Activated naive CD8-positive, alpha-beta T cell treated with anti-CD3 and anti-CD28 coated beads, Interleukin-2, amount 50 U/mL, for 16 hours (primary cell): Measurements from ENCODE around the gene ADRM1.

ENCODE experiments used
- DNase-seq: peaks from one replicate; pipeline ENCODE4 v3.0.0-alpha.2; 2020; ENCODE audit warnings: low read depth, low spot score

ADRM1 gene, protein sequence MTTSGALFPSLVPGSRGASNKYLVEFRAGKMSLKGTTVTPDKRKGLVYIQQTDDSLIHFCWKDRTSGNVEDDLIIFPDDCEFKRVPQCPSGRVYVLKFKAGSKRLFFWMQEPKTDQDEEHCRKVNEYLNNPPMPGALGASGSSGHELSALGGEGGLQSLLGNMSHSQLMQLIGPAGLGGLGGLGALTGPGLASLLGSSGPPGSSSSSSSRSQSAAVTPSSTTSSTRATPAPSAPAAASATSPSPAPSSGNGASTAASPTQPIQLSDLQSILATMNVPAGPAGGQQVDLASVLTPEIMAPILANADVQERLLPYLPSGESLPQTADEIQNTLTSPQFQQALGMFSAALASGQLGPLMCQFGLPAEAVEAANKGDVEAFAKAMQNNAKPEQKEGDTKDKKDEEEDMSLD

DNA sequence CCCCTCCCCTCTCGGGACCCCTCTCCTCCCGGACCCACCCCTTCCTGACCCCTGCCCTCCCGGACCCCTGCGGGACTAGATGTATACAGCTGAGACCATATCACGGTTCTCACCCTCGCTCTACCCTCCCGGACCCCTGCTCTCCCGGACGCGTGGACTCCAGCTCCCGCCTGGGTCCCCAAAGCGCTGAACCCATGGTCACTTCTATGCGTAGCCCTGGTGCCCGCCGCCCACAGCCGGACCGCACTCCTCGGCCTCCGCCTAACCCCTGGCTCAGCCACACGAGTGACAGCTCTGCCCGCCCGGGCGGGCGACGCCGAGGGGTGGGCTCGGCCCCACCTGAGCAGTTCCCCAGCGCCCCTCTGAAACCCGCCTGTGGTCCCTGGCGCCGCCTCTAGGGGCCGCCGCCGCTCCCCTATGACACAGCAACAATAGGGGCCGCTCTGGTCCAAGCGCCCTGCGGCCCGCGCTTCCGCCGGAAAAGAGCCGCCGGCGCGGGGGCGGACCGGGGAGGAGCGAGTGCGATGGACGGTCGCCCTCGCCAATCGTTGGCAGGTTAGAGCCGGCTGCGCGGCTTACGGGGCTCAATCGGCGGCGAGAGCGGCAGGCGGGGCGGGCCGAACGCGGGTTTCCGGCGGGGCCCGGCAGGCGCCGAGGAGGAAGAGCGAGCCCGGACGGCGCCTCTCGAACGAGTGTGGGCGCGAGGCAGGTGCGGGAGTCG, at the start of gene ADRM1:
TSS of gene ADRM1 (plus strand) at position 657 of the 721 bp plus-strand sequence. CDS start 572 bp downstream, outside the sequence.
- DNase-seq = peak; percentile 88

DNA sequence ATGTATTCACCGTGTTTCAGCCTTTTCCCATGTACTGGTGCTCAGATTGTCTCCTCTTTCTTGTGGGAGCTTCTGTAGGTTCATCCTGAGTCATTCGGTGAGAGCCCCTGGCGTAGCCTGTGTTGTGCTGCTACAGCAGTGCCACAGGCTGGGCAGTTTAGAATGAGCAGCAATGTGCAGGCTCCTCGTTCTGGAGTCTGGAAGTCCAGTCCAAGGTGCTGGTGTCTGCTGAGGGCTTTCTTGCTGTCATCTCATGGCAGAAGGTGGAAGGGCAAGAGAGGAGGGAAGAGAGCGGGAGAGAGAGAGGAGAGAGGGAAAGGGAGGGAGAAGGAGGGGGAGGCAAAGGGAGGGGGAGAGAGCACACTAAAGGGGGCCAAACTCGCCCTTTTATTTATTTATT, 49.4 kb upstream of the ADRM1 start:
- no peak for DNase-seq

DNA sequence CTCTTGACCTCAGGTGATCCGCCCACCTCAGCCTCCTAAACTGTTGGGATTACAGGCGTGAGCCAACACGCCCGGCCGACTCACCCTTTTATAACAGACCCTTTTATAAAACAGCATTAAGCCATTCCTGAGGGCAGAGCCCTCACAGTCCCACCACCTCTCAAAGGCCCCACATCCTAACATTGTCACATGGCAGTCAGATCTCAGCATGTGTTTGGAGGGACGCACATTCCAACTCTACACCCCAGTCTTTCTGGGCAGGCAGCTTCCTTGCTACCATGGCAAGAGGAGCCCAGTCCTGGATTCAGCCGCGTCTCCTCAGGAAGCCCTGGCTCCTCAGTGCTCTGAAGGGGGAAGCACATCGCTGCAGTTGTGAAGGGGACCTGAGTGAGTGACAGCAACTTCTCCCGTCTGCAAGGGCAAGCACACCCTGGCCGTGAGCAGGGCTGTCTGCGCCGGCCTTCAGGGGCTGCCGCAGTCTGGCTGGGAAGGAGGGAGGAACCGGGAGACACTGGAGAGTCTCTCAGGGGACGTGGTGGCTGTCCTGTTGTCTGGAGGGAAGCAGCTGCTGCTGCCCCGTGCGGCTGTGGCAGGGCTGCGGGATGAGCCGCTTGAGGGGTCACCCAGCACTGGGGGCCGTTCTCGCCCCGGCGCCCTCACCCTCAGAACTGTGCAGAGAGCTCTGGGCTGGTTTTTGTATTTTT, 48.6 kb upstream of the ADRM1 start:
- DNase-seq = no peak

DNA sequence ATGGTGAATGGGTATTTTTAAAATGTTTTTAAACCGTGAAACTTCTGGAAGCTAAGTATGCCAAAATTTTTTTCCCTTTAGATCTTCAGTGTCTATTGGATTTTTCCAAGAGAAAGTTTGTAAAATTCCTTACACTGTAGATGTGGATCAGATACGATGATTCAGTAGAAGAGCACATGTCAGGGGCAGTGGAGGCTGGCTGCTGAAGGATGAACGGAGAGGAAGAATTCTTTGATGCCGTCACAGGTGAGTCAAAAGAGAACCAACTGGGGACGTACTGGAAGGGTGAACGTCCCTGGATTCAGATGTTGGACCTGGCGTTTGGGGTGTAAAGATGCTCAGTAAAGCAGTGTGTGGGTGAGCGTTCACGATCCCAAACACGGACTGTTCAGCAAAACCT, 46.8 kb upstream of the ADRM1 start:
- DNase-seq = no peak

DNA sequence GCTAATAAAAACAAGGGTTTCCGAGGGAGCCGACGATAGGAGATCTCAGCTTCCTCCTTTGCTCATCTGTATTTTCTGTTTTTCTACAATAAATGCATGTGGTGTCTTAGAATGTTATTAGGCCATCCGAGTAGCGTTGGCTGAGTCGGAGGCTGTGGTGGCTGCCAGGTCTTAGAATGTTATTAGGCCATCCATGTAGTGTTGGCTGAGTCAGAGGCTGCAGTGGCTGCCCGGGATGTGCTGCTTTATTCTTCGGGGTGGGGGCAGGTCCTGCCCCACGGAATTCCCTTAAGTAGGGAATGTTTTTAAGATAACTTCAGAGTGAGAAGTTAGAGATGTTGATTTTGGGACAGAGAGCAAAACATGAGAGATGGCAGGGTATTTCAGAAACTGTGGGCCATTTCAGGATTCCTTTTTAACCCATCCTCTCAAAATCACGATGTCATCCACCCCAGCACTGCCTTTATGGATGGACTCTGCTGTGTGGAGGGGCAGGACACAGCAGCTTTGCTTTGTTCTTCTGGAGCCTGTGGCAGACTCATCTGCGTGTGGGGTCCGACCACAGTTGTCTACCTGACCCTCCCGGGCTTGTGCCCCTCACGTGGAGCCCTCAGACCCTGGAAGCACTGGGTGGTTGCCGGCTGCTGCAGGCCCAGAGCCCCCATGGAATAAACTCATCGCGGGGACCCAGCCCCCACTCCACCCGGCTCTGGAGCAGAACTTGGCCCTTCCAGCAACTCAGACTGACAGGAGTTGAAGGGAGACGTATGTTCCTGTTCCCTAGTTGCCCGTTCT, 44.1 kb upstream of the ADRM1 start:
- no peak for DNase-seq

DNA sequence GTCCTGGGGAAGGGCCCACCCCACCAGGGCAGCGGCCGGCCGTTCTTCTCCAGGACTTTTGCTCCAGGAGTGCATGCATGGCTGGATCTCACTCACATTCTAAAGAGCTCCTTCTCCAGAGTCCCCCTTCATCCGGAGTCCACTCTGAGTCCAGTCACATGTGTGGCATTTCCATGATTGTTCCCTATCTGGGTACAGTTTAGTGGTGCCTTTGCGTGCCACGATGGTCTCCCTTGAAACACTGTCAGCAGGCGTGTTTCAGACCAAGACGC, 43.6 kb upstream of the ADRM1 start:
- DNase-seq = no peak

DNA sequence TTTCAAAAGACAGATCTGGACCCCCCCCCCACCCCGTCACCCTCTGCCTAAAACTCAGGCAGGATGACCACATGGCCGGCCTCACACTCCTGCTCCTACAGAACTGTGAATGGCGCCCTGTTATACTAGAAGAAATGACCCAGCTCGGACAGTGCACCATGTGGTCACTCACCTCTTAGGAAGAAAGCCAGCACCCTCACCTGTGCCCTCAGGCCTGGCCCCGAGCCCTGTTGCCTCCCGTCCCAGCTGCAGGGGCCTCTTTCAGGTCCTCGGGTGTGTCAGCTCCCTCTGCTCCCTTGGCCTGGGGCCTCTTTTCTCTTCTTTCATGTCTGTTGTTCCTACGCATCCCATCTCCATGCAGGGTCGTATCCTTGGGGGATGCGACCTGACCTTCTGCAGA, 40.7 kb upstream of the ADRM1 start:
- DNase-seq = no peak

DNA sequence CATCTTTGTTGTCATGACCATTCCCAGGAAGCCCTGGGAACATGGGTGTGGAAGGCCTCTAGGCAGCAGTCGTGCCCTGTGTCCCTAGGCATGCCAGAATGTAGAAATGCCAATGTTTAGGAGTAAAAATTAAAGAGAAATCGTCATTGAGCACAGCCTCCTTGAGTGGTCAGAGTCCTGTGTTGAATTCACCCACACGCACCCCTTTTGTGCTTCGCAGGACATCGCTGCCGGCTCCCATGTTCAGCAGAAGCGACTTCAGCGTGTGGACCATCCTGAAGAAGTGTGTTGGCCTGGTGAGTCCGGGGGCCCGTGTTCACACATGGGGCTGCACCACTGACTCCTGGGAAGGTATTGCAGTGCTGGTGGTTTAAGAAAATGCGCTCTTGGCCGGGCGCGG, 39.4 kb upstream of the ADRM1 start:
- no peak for DNase-seq

DNA sequence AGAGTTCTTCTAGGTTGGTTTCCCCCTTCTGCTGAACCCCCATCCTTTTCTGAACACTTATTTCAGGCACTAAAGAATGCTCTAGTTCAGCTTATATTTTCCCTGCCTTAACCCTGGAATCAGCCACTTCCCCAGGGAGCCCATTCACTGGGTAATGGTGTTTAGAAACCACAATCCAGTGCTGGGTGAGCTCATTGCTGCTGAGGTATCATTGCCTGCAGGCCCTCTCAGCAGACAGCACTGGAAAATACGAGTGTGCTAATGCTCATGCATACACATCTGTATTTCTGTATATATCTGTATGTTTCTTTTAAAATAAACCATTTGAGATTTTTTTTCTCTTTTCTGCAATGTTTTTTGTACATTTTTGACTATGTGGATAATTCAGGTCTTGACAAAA, 37.4 kb upstream of the ADRM1 start:
- no peak for DNase-seq

DNA sequence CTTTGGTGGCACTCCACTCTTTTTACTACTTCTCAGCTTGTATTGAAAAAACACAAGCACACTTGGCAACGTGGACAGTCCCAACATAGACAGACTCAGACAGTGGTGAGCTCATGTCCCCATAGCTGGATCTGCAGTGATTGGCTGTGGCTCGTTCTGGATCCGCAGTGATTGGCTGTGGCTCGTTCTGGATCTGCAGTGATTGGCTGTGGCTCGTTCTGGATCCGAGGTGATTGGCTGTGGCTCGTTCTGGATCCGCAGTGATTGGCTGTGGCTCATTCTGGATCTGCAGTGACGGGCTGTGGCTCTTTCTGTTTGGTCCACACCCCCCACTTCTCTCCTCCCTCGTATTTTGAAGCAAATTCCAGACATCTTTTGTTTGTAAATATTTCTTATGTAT, 36.5 kb upstream of the ADRM1 start:
- no peak for DNase-seq

DNA sequence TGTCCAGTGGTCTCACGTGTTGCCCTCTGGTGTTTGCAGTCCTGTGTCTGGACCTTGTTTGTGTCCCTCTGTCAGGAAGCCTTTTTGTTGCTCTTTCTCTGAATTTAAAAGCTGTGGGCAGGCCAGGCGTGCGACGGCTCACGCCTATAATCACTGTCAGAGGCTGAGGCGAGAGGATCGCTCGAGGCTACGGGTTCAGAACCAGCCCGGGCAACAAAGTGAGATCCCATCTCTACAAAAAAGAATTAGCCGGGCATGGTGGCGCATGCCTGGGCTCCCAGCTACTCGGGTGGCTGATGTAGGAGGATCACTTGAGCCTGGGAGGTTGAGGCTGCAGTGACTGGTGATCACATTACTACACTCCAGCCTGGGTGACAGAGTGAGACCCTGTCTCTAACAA, 35.9 kb upstream of the ADRM1 start:
- no peak for DNase-seq

DNA sequence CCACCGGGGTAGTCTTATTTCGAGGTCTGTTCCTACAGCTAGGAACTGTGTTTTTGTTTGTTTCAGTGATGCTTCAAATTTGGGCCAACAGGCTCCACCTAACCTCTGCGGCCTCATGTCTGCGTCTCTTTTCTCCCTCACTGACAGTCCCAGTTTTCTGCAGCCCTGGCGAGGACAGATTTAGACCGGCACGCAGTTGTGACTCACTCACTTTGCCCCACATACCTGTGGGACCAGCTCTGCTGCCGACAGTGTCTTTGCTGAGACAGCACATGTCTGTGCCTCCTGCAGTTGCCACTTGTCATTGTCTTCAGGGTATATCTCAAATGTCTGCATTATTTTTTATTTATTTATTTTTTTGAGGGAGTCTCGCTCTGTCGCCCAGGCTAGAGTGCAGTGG, 35.3 kb upstream of the ADRM1 start:
- DNase-seq = no peak

DNA sequence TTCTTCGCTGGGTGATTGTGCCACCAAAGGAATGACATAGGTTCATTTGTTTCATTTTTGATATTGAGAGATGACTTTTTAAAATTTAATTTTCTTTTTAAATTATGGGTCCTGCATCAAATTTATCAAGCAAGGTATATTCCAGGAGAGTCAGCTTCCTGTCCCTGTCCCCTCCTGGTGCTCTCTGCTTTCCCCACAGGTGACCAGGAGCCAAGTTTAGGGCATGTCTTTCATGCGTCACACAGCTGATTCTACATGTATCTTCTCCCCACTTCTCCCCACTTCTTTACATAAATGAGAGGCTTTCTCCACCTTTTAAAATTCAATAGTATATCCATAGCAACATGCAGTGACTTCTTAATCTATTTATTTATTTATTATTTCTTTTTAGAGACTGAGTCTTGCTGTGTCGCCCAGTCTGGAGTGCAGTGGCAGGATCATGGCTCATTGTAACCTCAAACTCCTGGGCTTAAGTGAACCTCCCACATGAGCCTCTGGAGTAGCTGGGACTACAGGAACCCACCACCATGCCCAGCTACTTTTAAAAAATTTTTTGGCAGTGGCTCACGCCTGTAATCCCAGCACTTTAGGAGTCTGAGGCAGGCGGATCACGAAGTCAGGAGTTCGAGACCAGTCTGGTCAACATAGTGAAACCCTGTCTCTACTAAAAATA, 34.4 kb upstream of the ADRM1 start:
- DNase-seq = no peak

DNA sequence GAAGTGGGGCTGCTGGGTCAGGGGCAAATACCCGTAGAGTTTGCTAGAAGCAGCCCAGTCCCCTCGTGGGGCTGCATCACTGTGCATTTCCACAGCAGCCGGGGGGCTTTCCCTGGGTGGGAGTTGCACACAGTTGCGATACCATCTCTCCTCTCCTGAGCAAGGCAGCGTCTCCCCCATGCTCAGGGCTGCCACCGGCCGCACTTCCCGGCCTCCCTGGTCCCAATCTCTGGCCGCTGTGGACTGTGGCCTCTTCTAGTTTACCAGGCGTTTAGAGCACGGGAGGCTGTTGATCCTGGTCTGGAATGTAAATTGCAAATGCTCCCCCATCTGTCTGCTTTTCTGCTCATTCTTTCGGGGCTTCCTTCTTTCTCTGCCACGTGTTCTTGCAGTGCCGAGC, 33.4 kb upstream of the ADRM1 start:
- no peak for DNase-seq

DNA sequence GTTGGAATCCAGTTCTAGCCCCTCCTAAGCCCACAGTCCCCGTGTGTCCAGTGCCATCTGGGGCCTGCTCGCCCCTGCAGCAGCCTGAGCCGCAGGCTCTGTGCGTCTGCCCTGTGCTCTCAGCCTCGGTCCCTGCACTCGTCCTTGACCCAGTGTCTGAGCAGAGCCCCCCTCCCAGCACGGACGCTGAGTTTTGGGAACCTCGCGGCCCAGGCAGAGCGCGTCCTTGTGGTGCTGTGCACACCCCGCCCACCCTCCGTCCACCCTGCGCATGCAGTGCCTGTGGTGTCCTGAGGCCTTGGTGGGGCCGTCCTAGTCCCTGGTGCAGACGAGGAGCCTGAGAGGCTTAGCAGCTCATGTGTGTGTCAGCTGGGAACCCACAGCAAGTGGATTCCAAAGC, 32.9 kb upstream of the ADRM1 start:
- no peak for DNase-seq

DNA sequence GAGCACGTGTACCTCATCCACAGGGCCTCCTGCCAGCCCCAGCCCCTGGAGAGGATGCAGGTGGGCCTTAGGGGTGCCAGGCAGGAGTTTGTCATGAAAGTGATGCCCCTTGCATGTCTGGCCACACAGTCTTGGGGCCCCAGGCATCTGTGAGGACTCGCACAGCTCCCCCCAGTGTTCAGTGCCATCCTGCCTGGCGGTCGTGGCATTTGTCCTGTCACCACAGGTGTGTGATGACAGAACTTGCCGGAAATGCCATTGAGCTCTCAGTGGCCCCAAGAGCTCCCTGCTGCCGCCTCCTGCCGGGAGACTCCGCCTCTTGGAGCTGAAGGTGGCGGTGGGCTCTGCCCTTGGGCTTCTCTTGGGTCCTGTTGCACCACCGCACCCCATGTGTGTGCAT, 30.6 kb upstream of the ADRM1 start:
- no peak for DNase-seq

DNA sequence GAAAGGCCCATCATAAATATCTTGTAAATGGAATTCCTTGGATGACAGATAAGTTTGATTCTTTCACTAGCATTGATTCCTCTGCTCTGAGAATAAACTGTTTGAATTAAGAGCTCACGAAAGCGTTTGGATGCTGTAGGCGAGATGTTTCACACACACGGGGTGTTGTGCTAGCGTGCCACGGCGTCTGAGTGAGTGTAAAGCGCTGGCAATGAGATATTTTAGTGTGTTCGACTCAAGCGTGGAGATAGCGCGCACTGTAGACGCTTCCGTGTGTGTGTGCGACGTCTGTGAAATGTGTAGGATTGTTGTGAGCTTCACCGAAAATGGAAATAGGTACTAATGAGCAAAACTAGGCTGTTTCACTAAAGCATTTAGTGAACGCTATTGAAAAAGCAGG, 29.4 kb upstream of the ADRM1 start:
- no peak for DNase-seq

DNA sequence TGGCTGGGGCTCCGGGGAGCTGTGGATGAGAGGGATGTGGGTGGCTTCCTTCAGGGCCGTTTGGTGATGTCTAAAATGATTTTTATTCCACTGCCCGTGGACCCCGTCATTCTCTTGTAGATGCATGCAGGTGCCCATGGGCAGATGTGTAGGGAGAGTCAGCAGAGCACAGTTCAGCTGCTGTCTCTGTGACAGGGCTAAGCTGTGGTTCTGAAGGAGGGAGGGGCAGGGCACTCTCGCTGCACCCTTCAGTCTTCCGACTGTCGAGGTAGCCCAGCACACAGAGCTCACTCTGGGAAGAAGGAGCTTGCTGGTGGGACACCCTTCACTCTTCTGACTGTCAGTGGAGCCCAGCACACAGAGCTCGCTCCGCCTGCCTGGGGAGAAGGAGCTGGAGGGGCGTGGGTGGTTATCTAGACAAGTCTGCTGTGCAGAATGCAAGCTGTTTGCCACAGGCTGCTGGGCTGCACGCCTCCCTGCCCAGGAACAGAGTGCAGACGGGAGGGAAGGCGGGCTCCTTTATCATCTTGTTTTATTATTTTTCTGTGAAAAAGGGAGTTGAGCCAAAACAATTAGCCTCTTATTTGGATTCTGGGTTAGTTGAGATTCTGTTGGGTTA, 28.4 kb upstream of the ADRM1 start:
- DNase-seq = no peak

DNA sequence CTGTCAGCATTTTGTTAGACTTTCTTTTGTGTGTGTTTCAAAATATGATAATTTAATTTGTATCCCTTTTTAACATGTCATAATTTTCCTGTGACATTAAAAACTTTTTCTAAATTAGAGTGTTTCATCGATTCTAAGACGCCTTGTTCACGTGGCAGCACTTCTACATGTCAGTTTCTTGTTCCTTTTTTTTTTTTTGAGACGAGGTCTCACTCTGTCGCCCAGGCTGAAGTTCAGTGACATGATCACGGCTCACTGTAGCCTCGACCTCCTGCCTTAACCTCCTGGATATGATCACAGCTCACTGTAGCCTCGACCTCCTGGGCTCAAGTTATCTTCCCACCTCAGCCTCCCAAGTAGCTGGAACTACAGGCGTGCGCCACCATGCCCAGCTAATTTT, 27.6 kb upstream of the ADRM1 start:
- no peak for DNase-seq

DNA sequence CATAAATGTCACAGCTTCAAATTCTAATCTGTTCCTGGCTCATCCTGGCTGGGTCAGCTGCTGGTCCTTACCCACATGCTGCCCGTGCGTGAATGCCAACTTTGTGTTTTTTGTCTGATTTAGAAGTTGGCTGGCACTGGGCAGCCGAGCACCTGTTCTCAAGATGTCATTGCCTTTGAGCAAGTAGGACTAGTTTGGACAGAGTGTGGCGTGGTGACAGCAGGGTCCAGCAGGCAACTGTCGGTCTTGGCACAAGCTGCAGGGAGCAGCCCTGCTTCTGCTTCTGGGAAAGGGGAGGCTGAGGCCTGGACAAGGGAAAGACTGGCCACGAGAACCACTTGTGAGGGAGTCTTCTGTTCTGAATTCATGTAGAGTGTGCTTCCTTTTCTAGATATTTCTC, 26.4 kb upstream of the ADRM1 start:
- no peak for DNase-seq

DNA sequence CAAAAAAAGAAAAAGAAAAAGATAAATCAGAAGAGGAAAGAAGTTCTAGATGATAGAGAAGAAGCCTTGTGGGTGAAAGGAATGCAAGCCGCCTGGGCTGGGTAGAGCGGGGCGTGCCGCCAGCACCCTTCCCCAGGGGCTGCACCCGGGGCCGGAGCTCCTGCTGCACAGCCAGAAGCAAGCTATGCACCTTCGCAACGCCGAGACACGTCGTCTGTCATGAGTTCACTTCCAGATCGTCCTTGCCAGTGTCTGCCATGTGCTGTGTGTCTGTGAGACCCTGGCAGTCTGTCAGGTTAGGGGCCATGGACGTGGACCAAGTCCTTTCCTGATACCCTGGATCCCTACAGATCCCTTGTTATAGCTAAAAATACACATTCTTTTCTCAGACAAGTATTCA, 25.5 kb upstream of the ADRM1 start:
- DNase-seq = no peak
